H1 (cell line): ENCODE results near the gene PLPPR3. TPM values are rescaled to one million over a fixed set of nuclear protein-coding genes. Genes with fewer than 3 reads are reported as not detected.

Source experiments
- TBP ChIP-seq: IDR thresholded peaks from 2 replicates; pipeline ENCODE4 v1.6.1; 2011; ENCODE audit warnings: low read depth, low read length, improper control_type of control experiment
- polyA plus RNA-seq, 7 experiments: library from polyadenylated mRNA; depleted of rRNA in 3 of 7; stranded (reverse) in 5 of 7; unstranded in 2 of 7; fragments of >200 nt in 5 of 7; fragments of 200-250 nt in 2 of 7; gene quantifications; 1 replicate in 5 of 7; 2 replicates in 1 of 7; 4 replicates in 1 of 7; pipeline versions ENCODE4 v1.2.1 to v1.2.3, GENCODE V29; 2011 to 2013; ENCODE audit warnings: missing spikeins in 2 of 7, mixed read lengths in 2 of 7
- total RNA-seq: library from RNA; stranded (reverse); fragmentation: NEBNext Ultra II Directional; extraction: Animal tissue kit (Norgen Biotek cat#: 25700); gene quantifications from 2 replicates; pipeline ENCODE4 v1.2.1, GENCODE V29; 2021
- TF ChIP-seq, protein P1 (sequence below): fragments of 300-600 bp; sonication (generic); IDR thresholded peaks from 2 replicates; pipeline ENCODE4 v1.7.1; 2012; ENCODE audit warnings: low read length, moderate library complexity, mild to moderate bottlenecking, inconsistent platforms; ENCODE audit not compliant: insufficient replicate concordance

PLPPR3 gene
- total and polyA plus RNA-seq, 2 of the 8 experiments (the other 6 are each of a cell fraction or from before 2014, with no cell fraction given): 71.7 to 76.4 TPM

- TF ChIP-seq, protein P1, sequence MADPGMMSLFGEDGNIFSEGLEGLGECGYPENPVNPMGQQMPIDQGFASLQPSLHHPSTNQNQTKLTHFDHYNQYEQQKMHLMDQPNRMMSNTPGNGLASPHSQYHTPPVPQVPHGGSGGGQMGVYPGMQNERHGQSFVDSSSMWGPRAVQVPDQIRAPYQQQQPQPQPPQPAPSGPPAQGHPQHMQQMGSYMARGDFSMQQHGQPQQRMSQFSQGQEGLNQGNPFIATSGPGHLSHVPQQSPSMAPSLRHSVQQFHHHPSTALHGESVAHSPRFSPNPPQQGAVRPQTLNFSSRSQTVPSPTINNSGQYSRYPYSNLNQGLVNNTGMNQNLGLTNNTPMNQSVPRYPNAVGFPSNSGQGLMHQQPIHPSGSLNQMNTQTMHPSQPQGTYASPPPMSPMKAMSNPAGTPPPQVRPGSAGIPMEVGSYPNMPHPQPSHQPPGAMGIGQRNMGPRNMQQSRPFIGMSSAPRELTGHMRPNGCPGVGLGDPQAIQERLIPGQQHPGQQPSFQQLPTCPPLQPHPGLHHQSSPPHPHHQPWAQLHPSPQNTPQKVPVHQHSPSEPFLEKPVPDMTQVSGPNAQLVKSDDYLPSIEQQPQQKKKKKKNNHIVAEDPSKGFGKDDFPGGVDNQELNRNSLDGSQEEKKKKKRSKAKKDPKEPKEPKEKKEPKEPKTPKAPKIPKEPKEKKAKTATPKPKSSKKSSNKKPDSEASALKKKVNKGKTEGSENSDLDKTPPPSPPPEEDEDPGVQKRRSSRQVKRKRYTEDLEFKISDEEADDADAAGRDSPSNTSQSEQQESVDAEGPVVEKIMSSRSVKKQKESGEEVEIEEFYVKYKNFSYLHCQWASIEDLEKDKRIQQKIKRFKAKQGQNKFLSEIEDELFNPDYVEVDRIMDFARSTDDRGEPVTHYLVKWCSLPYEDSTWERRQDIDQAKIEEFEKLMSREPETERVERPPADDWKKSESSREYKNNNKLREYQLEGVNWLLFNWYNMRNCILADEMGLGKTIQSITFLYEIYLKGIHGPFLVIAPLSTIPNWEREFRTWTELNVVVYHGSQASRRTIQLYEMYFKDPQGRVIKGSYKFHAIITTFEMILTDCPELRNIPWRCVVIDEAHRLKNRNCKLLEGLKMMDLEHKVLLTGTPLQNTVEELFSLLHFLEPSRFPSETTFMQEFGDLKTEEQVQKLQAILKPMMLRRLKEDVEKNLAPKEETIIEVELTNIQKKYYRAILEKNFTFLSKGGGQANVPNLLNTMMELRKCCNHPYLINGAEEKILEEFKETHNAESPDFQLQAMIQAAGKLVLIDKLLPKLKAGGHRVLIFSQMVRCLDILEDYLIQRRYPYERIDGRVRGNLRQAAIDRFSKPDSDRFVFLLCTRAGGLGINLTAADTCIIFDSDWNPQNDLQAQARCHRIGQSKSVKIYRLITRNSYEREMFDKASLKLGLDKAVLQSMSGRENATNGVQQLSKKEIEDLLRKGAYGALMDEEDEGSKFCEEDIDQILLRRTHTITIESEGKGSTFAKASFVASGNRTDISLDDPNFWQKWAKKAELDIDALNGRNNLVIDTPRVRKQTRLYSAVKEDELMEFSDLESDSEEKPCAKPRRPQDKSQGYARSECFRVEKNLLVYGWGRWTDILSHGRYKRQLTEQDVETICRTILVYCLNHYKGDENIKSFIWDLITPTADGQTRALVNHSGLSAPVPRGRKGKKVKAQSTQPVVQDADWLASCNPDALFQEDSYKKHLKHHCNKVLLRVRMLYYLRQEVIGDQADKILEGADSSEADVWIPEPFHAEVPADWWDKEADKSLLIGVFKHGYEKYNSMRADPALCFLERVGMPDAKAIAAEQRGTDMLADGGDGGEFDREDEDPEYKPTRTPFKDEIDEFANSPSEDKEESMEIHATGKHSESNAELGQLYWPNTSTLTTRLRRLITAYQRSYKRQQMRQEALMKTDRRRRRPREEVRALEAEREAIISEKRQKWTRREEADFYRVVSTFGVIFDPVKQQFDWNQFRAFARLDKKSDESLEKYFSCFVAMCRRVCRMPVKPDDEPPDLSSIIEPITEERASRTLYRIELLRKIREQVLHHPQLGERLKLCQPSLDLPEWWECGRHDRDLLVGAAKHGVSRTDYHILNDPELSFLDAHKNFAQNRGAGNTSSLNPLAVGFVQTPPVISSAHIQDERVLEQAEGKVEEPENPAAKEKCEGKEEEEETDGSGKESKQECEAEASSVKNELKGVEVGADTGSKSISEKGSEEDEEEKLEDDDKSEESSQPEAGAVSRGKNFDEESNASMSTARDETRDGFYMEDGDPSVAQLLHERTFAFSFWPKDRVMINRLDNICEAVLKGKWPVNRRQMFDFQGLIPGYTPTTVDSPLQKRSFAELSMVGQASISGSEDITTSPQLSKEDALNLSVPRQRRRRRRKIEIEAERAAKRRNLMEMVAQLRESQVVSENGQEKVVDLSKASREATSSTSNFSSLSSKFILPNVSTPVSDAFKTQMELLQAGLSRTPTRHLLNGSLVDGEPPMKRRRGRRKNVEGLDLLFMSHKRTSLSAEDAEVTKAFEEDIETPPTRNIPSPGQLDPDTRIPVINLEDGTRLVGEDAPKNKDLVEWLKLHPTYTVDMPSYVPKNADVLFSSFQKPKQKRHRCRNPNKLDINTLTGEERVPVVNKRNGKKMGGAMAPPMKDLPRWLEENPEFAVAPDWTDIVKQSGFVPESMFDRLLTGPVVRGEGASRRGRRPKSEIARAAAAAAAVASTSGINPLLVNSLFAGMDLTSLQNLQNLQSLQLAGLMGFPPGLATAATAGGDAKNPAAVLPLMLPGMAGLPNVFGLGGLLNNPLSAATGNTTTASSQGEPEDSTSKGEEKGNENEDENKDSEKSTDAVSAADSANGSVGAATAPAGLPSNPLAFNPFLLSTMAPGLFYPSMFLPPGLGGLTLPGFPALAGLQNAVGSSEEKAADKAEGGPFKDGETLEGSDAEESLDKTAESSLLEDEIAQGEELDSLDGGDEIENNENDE: no peak
- no peak for TF ChIP-seq TBP
Measured at GRCh38 chr19:835210-835810, 13.6 kb upstream of the PLPPR3 start (continued).
